Measurements from ENCODE around the gene CHAF1B.

Gene CHAF1B

DNA sequence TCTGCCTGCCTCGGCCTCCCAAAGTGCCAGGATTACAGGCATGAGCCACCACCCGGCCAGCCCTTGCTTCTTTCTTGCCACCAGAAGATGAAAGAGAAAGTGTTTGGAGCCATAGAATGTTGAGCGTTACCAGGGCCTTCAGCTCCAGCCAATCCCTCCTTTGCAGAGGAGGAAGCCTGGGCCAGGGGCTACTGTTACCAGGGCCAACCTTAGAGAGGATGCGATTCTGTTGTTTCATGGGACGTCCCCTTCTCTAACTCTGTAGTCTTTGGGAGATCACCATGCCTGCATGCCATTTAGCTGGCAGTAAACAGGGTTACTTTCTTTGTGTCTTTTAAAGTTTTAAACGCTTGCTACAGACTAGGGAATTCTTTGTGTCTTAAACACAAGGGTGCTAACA is 49.0 kb downstream of the CHAF1B start:
- Histone ChIP-seq H3K9me3 (no peaks in the 10 kb centered on the region), H3K4me3 (ENCODE audit: low read depth, low read length) (no peak overlapping the region), H3K27me3 (no peaks in the 10 kb centered on the region), H3K4me1 (no peaks in the 10 kb centered on the region), H3K36me3 (no peaks in the 10 kb centered on the region)
- TF ChIP-seq, protein P1, sequence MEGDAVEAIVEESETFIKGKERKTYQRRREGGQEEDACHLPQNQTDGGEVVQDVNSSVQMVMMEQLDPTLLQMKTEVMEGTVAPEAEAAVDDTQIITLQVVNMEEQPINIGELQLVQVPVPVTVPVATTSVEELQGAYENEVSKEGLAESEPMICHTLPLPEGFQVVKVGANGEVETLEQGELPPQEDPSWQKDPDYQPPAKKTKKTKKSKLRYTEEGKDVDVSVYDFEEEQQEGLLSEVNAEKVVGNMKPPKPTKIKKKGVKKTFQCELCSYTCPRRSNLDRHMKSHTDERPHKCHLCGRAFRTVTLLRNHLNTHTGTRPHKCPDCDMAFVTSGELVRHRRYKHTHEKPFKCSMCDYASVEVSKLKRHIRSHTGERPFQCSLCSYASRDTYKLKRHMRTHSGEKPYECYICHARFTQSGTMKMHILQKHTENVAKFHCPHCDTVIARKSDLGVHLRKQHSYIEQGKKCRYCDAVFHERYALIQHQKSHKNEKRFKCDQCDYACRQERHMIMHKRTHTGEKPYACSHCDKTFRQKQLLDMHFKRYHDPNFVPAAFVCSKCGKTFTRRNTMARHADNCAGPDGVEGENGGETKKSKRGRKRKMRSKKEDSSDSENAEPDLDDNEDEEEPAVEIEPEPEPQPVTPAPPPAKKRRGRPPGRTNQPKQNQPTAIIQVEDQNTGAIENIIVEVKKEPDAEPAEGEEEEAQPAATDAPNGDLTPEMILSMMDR (IDR thresholded peaks at IDR 0.05; ENCODE audit: low read depth, low read length) = no peak
- no peak for DNase-seq

DNA sequence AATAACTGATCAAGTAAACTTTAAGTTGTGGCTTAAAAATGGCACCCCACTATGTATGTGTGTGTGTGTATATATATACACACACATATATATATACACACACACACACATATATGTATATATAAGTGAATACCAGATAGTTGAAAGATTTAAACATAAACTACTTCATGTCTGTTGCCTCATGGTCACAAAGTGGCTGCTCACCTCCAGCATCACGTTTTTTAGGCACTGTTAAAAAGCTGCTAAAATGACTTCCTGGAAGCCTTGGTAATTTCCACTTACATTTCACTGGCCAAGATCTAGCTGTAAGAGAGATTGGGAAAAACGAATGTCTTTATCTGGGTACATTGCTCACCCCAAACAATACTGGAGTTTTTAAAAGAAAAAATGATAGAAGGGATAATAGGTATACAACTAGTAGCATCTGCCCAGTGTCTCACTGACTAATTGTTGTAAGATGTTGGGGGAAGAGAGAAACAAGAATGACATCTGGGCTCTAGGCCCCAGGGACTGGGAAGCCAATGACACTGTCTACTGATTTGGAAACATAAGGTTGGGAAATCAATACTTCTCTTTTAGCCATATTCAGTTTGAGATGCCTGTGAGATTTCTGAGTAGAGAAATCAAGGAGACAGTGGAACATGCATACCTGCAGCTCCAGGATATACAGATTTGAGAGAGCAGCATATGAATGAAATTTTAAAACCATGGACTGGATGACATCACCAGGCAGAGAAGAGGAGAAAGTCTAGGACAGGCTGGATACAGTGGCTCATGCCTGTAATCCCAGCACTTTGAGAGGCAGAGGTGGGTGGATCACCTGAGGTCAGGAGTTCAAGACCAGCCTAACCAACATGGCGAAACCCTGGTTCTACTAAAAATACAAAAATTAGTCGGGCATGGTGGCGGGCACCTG is 51.9 kb downstream of the CHAF1B start:
- Histone ChIP-seq H3K36me3 (no peaks in the 10 kb centered on the region), H3K4me1 (no peaks in the 10 kb centered on the region), H3K9me3 (no peaks in the 10 kb centered on the region), H3K4me3 (ENCODE audit: low read depth, low read length) (no peak overlapping the region), H3K27me3 (no peaks in the 10 kb centered on the region)
- no peak for DNase-seq
- TF ChIP-seq, protein P1 (IDR thresholded peaks at IDR 0.05; ENCODE audit: low read depth, low read length) = no peak

DNA sequence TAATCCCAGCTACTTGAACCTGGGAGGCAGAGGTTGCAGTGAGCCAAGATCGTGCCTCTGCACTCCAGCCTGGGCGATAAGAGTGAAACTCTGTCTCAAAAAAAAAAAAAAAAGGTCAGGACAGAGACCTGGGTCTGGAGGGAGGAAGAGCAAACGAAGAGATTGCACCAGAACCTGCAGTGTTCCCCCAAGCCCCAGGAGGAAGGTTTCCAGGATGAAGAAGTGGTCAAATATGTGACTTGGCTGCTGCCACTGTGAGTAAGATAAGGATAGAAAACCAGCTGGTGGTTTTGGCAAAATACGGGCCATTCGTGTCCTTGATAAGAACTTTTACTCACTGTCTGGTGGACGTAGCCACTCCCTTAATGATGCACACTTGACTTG is 52.5 kb downstream of the CHAF1B start:
- TF ChIP-seq, protein P1 (IDR thresholded peaks at IDR 0.05; ENCODE audit: low read depth, low read length) = no peak

DNA sequence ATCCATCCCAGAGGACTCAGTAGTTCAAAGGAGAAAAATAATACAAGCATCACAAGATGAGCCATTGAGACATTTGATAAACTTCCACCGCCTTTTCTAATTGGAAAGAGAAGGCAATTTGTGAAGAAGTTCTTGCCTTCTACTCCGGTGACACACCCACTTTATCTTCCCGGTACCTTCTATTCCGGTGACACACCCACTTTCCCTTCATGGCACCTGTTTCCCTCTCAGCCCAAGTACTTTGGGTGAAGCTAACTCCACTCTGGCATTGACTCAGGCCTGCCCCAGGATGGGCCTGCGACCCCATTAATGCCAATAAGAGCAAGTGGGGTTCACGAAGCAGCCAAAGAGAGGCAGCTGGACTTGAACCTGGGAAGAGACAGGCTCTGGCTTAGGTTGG is 56.5 kb downstream of the CHAF1B start:
- Histone ChIP-seq H3K27me3 (no peaks in the 10 kb centered on the region; the same call in 1 of the 2 replicates), H3K4me3 (ENCODE audit: low read depth, low read length) (no peak overlapping the region), H3K4me1 (no peaks in the 10 kb centered on the region), H3K36me3 (no peaks in the 10 kb centered on the region), H3K9me3 (no peaks in the 10 kb centered on the region)
- DNase-seq = no peak
- TF ChIP-seq, protein P1 (IDR thresholded peaks at IDR 0.05; ENCODE audit: low read depth, low read length) = no peak

More for the DNA sequence above, 52.5 kb downstream of the CHAF1B start:
- H3K4me1 ChIP-seq = no peaks in the 10 kb centered on the region
- no peak overlapping the region for H3K4me3 ChIP-seq (ENCODE audit: low read depth, low read length)
- no peaks in the 10 kb centered on the region for H3K36me3 ChIP-seq
- DNase-seq = no peak
- no peaks in the 10 kb centered on the region for H3K27me3 ChIP-seq
- H3K9me3 ChIP-seq = no peaks in the 10 kb centered on the region

DNA sequence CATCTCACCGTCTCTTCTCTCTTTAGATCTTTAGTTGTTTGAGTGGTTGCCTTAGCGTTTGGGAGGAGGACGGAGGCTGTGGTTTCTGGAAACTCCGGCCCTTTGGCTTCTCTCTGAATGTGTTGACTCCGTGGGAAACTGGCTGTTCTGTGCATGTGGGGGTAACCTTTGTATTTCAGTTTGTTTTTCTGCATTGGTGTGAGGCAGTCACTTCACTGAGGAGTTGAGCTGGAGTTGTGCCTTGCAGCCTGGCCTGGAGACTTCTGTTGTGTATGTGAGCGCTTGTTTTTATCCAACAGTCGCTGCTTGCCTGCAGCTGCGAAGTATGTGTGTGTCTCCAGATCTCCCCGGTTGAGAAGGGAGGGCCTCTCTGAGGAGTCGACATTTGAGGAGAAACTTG is 61.1 kb downstream of the CHAF1B start:
- Histone ChIP-seq H3K9me3 (no peaks in the 10 kb centered on the region), H3K36me3 (no peaks in the 10 kb centered on the region), H3K4me3 (ENCODE audit: low read depth, low read length) (no peak overlapping the region), H3K4me1 (no peaks in the 10 kb centered on the region), H3K27me3 (no peaks in the 10 kb centered on the region; the same call in 1 of the 2 replicates)
- TF ChIP-seq, protein P1 (IDR thresholded peaks at IDR 0.05; ENCODE audit: low read depth, low read length) = no peak
- DNase-seq = no peak

DNA sequence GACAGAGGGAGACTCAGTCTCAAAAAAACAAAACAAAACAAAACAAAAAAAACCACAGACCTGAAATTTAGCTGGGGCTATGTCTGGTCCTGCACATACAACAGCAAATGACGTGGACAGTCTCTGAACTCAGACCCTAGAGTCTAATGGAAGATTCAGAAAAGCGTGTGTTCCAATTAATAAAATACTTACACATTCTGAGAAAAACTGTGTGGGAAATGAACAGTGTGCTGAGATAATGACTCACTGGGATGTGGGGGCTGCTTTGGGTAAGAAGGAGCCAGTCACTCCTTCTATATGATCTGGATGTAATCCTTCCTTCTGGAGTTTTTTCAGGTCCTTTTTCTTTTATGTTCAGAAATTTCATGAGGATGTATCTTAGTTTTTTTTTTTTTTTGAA is 65.3 kb downstream of the CHAF1B start:
- no peaks in the 10 kb centered on the region for H3K36me3 ChIP-seq
- H3K9me3 ChIP-seq = no peaks in the 10 kb centered on the region
- no peaks in the 10 kb centered on the region; the same call in 1 of the 2 replicates for H3K27me3 ChIP-seq
- H3K4me1 ChIP-seq = no peaks in the 10 kb centered on the region
- no peak for DNase-seq
- no peak overlapping the region for H3K4me3 ChIP-seq (ENCODE audit: low read depth, low read length)
- TF ChIP-seq, protein P1 (IDR thresholded peaks at IDR 0.05; ENCODE audit: low read depth, low read length) = no peak
